MCF 10A (cell line): ENCODE measurements around the gene DCST2. TPM values are rescaled to one million over a fixed set of nuclear protein-coding genes. Genes with fewer than 3 reads are reported as not detected.

ENCODE experiments used
- BruUV-seq: library from RNA; stranded (reverse); fragments of 400-500 nt; replicated peaks from 2 replicates; lab custom pipeline; 2021; lab: Mats Ljungman, UMichigan
- CTCF ChIA-PET: fragments of 300-600 bp; sonication (Branson Sonifier 250); formaldehyde crosslinking; extraction: SDS; loops from one replicate; lab custom pipeline; 2021; ENCODE audit warnings: antibody characterized with exemption, inconsistent platforms; lab: Yijun Ruan, JAX
- POLR2A ChIA-PET: fragments of 300-600, 350-650 bp; sonication (Branson Sonifier 250); formaldehyde crosslinking; extraction: SDS; loops from one replicate; lab custom pipeline; 2020; ENCODE audit warnings: antibody characterized with exemption, inconsistent platforms; lab: Yijun Ruan, JAX
- DNase-seq: peaks from one replicate; pipeline ENCODE4 v3.0.0-alpha.2; 2018; ENCODE audit not compliant: unreplicated experiment
- H3K27ac Mint-ChIP-seq: one replicate; pipeline ENCODE4 v1.8.0; 2022; ENCODE audit warnings: mild to moderate bottlenecking, low read depth, mixed read lengths; ENCODE audit not compliant: unreplicated experiment
- H3K27me3 Mint-ChIP-seq: one replicate; pipeline ENCODE4 v1.8.0; 2022; ENCODE audit warnings: mixed read lengths; ENCODE audit not compliant: insufficient read depth, unreplicated experiment
- H3K36me3 Mint-ChIP-seq: one replicate; pipeline ENCODE4 v1.8.0; 2022; ENCODE audit warnings: mild to moderate bottlenecking, moderate library complexity, mixed read lengths; ENCODE audit not compliant: insufficient read depth, unreplicated experiment
- H3K4me1 Mint-ChIP-seq: one replicate; pipeline ENCODE4 v1.8.0; 2022; ENCODE audit warnings: mixed read lengths; ENCODE audit not compliant: insufficient read depth, unreplicated experiment
- H3K4me3 Mint-ChIP-seq: one replicate; pipeline ENCODE4 v1.8.0; 2022; ENCODE audit warnings: mild to moderate bottlenecking, moderate library complexity, mixed read lengths; ENCODE audit not compliant: unreplicated experiment
- H3K9me3 Mint-ChIP-seq: one replicate; pipeline ENCODE4 v1.8.0; 2022; ENCODE audit warnings: mixed read lengths; ENCODE audit not compliant: unreplicated experiment
- intact Hi-C: fragments of 100-400 bp; cut with micrococcal nuclease; formaldehyde crosslinking; loops from 2 replicates; pipeline ENCODE4 v1.14.1; 2022
- total RNA-seq: library from RNA; stranded (reverse); gene quantifications from 2 replicates; pipeline ENCODE4 v1.2.3, GENCODE V29; 2022
- TF ChIP-seq, protein P1 (sequence below): fragments of 200-600 bp; IDR thresholded peaks from one replicate; pipeline ENCODE4 v1.8.0; 2022; ENCODE audit warnings: antibody characterized with exemption, mild to moderate bottlenecking; ENCODE audit not compliant: unreplicated experiment

The DCST2 gene
- total RNA-seq, 1 experiment from 2014 or later, result 0.91 TPM

DNA sequence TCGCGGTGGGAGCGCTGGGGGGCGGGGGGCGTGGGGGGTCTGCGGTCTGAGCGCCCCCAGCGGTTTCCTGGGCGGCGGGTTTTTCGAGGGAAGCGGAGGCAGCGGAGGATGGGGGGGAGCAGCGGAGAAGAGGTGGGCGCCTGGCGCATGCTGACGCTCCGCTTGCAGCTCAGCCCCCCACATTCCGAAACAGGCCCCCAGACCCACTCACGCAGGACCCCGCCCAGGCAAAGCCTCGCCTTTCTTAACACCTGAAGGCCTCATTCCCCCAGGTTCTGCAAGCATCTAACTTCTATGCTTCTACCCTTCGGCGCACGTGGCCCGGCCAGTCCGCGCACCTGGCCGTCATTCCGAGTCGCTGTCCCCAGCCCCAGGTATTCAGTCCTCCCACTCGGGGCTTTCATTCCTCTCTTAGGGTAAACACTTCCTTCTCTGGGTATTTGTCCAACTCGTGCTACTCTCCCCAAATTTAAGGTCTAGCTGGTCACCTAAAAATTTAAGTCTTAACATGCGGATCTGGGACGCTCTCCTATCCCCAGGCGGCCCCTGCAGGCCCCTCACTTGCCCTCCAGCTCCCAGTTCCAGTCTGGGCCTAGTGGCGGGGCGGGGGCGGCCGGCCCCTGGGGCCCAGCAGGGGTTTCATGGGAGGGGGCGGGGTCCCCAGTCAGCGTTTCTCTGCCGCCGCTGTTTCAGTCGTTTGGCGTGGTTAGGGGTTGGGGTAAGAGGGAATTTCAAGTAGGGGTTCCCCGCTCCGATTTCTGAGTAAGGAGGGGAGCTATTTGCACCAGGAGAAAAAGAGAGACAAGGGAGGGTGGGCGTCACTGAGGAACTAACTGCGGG, 33.8 kb downstream of the DCST2 start:
- H3K27me3 Mint-ChIP-seq, result no peaks in the 10 kb centered on the region
- intact Hi-C loops, result loop anchor here (1.0 to 5.0 kb wide), 4 partner anchors 44 to 442 kb away; partner anchors contain the start of gene UBE2Q1
- H3K27ac Mint-ChIP-seq, result peak overlapping the region; percentile 97
- BruUV-seq, result no TSS peak
- peaks cover 44% of the 10 kb centered on the region for H3K4me1 Mint-ChIP-seq
- peak; percentile 57 for DNase-seq
- H3K9me3 Mint-ChIP-seq, result no peaks in the 10 kb centered on the region
- peak overlapping the region; percentile 90 for H3K4me3 Mint-ChIP-seq
- peaks cover 13% of the 10 kb centered on the region for H3K36me3 Mint-ChIP-seq
- TF ChIP-seq, protein P1, sequence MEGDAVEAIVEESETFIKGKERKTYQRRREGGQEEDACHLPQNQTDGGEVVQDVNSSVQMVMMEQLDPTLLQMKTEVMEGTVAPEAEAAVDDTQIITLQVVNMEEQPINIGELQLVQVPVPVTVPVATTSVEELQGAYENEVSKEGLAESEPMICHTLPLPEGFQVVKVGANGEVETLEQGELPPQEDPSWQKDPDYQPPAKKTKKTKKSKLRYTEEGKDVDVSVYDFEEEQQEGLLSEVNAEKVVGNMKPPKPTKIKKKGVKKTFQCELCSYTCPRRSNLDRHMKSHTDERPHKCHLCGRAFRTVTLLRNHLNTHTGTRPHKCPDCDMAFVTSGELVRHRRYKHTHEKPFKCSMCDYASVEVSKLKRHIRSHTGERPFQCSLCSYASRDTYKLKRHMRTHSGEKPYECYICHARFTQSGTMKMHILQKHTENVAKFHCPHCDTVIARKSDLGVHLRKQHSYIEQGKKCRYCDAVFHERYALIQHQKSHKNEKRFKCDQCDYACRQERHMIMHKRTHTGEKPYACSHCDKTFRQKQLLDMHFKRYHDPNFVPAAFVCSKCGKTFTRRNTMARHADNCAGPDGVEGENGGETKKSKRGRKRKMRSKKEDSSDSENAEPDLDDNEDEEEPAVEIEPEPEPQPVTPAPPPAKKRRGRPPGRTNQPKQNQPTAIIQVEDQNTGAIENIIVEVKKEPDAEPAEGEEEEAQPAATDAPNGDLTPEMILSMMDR, result no peak
- ChIA-PET CTCF (interaction anchor here (0.7 to 9.4 kb wide), 22 partner anchors 10 to 445 kb away, joined by 3 to 118 read pairs (median 6); partner anchors contain the start of genes ADAM15, CKS1B, FLAD1 and PBXIP1), POLR2A (interaction anchor here (0.6 to 41.1 kb wide), 11 partner anchors 8 to 330 kb away, joined by 3 to 1917 read pairs (median 10); partner anchors contain the start of genes ADAM15, CKS1B, EFNA1 and FLAD1)

DNA sequence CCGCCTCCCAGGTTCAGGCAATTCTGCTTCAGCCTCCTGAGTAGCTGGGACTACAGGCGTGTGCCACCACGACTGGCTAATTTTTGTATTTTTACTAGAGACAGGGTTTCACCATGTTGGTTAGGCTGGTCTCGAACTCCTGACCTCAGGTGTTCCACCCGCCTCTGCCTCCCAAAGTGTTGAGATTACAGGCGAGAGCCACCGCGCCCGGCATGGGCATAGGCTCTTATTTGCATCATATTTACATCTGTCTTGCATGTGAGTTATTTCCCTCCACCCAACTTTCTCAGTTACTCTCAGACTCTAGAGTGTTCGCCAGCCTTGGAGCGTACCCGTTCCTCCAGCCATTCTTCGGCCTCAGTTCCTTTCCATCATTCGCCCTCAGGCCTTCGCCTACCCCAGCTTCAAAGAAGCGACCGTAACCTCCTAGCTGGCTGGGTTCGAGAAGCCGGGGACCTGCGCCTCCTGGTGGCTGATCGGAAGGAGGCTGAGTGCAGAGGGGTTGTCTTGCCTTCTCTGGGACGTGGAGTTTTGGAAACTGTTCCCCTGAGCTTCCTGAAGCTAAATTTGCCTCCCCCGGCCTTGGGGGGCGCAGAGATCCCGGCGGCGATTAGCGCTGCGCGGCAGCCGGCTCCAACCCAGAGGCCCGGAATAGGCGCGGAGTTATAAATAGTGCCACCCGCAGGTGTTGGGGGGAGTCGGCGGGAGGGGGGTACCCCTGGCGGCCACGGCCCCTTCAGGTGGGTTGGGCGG, 34.6 kb downstream of the DCST2 start:
- TF ChIP-seq, protein P1, result peak; percentile 98
- CTCF ChIA-PET, result interaction anchor here (0.7 to 9.4 kb wide), 21 partner anchors 9 to 518 kb away, joined by 3 to 118 read pairs (median 5); partner anchors contain the start of genes ADAM15, CKS1B, FLAD1 and PBXIP1
- peak overlapping the region; percentile 97 for H3K27ac Mint-ChIP-seq
- DNase-seq, result peak; percentile 84
- H3K36me3 Mint-ChIP-seq, result peaks cover 10% of the 10 kb centered on the region
- POLR2A ChIA-PET, result interaction anchor here (1.2 to 41.1 kb wide), 8 partner anchors 9 to 329 kb away, joined by 3 to 1917 read pairs (median 44); partner anchors contain the start of genes ADAM15, CKS1B, FLAD1 and PBXIP1
- no peaks in the 10 kb centered on the region for H3K9me3 Mint-ChIP-seq
- peak overlapping the region; percentile 32 for H3K4me3 Mint-ChIP-seq
- H3K27me3 Mint-ChIP-seq, result no peaks in the 10 kb centered on the region
- no TSS peak for BruUV-seq
- peaks cover 38% of the 10 kb centered on the region for H3K4me1 Mint-ChIP-seq
- intact Hi-C loops, result loop anchor here (1.0 kb wide), 3 partner anchors 44 to 330 kb away; no protein-coding TSS in a partner anchor

DNA sequence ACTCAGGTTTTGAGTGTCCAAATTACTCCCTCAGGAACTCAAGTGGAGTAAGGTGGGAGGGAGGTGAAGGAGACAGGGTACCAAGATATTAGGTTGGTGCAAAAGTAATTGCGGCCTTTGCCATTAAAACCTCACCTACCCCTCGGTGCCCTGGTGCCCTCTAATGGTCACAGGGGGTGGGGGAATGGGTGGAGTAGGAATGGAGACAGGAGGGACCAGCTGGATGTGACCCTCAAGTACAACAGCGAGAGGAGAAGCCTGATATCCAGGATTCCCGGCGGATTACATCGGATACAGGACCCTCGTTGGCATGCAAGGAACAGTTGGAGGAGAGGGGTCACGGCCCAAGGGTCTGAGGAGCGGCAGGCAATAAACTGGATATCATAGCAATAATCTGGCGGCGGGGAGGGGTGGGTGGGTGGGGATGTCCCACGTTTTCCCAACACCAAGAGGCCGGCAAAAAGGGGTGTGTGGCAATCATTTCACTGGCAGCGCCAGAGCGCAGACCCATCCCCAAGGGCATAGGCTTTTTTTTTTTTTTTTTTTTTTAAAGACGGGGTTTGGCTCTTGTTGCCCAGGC, 35.3 kb downstream of the DCST2 start:
- intact Hi-C loops, result no loop called here

More for the DNA sequence above, 35.3 kb downstream of the DCST2 start:
- Mint-ChIP-seq H3K9me3 (no peaks in the 10 kb centered on the region), H3K36me3 (peaks cover 6% of the 10 kb centered on the region), H3K4me3 (no peak overlapping the region), H3K4me1 (peaks cover 38% of the 10 kb centered on the region), H3K27ac (no peak overlapping the region), H3K27me3 (no peaks in the 10 kb centered on the region)
- CTCF ChIA-PET, result interaction anchor here (0.6 to 9.4 kb wide), 13 partner anchors 10 to 517 kb away, joined by 3 to 118 read pairs (median 17); partner anchors contain the start of genes ADAM15, CKS1B, FLAD1 and PBXIP1
- no peak for DNase-seq
- TF ChIP-seq, protein P1, result peak; percentile 9
- POLR2A ChIA-PET, result interaction anchor here (0.8 to 41.1 kb wide), 8 partner anchors 10 to 135 kb away, joined by 3 to 1917 read pairs (median 44); partner anchors contain the start of genes ADAM15, CKS1B, FLAD1 and PBXIP1
- no TSS peak for BruUV-seq
